Measurements from ENCODE around the gene IL25.

IL25 gene

DNA sequence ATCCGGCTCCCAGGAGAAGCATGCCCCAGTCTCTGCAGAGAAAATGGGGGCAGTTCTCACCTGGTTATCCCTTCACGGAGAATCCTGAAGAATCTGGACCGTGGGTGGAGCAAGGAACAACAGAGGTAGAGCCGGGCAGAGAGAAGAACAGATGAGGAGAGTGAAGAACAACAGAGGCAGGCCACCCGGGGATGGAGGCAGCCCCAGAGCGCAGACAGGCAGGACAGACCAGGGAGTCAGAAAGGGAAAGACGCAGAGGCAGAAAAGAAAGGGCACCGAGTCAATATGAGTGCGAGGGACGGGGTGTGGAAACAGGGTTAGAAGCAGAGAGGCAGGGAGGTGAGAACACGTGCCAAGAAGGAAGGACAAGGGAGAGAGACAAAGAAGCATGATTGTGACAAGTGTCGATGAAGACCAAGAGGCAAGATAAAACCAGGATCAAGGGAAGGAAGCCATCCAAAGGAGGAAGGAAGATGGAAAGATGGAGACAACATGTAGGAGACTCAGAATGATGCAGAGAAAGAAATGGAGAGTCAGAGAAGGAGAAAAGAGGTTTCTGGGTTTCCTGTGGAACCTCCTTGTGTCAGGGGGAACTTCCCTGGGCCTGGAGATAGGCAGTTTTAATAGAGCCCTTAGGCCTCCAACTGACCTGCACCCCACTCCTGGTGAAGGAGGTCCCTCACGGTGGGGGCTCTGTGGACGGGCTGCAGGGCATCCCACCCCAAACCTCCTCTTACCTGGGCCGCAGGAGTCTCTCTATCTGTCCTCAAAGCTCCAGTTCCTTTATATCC, 35.1 kb downstream of the IL25 start, which contains the start of gene MYH6:
Gene MYH6 (minus strand): TSS at position 758 of the 791 bp plus-strand sequence. CDS start 1,050 bp downstream, outside the sequence.
- TF ChIP-seq POLR2A (IDR thresholded peaks at IDR 0.05; ENCODE audit: low read depth, low read length) (no peak), TAF1 (IDR thresholded peaks at IDR 0.05; ENCODE audit: borderline replicate concordance, low read depth, low read length) (no peak), POLR2AphosphoS5 (IDR thresholded peaks at IDR 0.05; ENCODE audit: low read depth, low read length) (no peak)
- FAIRE-seq = no peak

DNA sequence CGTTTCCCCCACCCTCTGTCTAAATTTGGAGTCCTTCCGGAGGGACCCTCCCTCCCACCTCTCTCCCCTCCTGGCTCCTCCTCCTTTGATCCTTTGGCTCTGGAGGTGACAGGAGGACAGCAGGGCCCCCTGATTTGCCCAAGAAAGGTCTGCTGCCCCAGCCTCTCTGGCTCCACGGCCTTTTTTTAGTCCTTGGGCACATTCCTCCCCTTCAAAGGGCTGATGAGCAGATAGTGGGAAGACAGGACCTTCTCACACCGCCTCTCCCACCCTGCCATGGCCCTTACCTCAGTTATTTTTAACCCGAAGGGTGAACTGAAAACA, 35.7 kb downstream of the IL25 start:
- DNase-seq (ENCODE audit: insufficient read length) (no peak), FAIRE-seq (no peak)
- TF ChIP-seq POLR2AphosphoS5 (IDR thresholded peaks at IDR 0.05; ENCODE audit: low read depth, low read length) (no peak), TAF1 (IDR thresholded peaks at IDR 0.05; ENCODE audit: borderline replicate concordance, low read depth, low read length) (no peak), POLR2A (IDR thresholded peaks at IDR 0.05; ENCODE audit: low read depth, low read length) (no peak)

More for the DNA sequence above, 35.1 kb downstream of the IL25 start, which contains the start of gene MYH6:
- no peak for DNase-seq (ENCODE audit: insufficient read length)

DNA sequence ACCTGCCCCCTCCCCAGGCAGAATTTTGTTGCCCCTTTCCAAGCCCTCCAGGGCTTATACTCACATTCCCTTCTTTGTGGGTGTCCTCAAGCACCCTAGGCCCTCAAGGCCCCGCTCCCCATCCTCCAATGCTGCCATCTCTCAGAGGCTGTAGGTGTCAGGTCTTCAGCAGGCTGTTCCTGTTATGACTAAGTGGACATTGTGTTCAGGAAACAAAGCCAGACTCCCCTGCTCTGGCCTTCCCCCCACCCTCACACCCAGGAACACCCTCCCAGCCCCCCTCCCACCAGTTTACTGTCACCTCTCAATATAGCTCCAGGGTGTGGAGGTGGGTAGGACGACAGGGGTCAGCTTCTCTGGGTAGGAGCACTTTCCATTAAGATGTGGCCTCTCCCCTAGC, 36.9 kb downstream of the IL25 start:
- peak; percentile 48 for DNase-seq (ENCODE audit: insufficient read length)
- FAIRE-seq = no peak
- TF ChIP-seq TAF1 (IDR thresholded peaks at IDR 0.05; ENCODE audit: borderline replicate concordance, low read depth, low read length) = no peak
- TF ChIP-seq POLR2AphosphoS5 (IDR thresholded peaks at IDR 0.05; ENCODE audit: low read depth, low read length) = no peak
- TF ChIP-seq POLR2A (IDR thresholded peaks at IDR 0.05; ENCODE audit: low read depth, low read length) = no peak

DNA sequence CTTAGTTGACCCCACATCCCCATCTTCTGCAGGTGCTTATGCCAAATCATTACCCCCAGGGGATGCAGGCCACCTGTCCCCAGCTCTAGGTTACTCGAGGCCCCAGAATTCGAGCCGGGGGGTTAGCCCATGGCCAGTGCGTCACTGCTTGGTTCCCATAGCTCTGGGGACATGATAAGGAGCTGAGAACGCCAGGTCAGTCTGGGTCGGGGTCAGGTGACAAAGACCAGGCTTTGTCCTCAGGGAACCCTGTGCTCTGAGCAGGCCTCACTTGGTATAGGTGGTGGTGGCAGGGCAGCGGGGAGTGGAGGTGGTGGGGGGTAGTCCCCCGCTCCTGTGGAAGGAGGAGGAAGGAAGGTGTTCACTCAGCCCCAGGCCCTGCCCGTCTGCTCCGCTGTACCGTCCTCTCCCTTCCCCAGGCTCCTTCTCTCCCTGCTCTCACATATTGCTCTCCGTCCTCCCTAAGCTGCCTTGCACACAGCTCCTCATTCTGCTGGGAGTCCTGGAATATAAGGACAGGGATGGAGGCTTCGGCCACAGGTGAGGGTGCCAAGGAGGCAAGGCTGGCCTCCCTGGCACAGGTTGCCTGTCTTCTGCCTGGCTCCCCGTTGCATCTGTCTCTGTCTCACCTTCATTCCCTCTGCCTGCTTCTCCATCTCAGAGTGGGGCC, 37.5 kb downstream of the IL25 start:
- DNase-seq (ENCODE audit: insufficient read length) (no peak), FAIRE-seq (no peak)
- no peak for TF ChIP-seq POLR2A (IDR thresholded peaks at IDR 0.05; ENCODE audit: low read depth, low read length)
- no peak for TF ChIP-seq TAF1 (IDR thresholded peaks at IDR 0.05; ENCODE audit: borderline replicate concordance, low read depth, low read length)
- no peak for TF ChIP-seq POLR2AphosphoS5 (IDR thresholded peaks at IDR 0.05; ENCODE audit: low read depth, low read length)

DNA sequence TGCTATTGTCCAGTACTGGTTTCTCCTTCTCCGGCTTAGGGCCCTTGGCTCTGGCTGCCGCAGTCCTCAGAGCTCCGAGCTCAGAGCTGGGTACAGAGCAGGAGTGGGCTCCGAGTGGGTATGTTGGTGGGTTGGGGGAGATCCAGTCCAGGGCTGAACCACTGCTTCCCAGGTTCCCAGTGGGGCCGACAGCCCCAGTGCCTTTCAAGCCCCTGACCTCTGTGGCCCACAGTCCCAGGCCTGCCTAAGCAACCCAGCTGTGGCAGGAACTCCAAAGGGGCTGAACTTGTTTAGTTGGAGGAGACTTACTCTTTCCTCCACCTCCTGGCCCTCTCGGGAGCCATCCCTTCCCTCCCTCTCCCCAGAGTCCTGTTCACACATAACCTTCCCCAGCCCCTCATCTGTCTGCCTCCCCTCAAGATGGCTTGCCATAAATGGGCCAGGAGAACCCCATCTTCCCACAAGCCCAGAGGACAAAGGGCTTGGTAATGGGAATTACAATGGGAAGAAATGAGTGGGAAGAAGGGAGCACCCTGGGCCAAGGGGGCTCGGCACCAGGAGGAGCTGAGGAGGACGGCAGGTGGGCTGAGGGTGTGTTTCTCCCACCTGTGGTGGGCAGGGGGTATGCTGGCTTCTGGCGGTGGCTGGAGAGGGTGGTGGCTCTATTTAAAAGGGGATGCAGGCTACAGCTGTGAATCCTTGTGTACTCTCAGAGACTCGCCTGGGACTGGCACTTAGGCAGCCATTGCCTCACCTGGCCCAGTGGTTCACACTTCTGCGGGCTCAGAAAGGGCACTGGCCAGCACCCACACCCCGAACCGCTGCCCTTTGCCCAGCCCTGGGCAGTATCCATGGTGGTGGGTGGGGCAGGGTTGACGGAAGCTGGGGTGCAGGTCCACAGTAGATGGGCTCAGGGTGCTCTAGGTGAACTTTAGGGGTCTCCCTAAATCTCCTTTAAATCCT, 39.2 kb downstream of the IL25 start:
- FAIRE-seq (no peak), DNase-seq (ENCODE audit: insufficient read length) (no peak)

DNA sequence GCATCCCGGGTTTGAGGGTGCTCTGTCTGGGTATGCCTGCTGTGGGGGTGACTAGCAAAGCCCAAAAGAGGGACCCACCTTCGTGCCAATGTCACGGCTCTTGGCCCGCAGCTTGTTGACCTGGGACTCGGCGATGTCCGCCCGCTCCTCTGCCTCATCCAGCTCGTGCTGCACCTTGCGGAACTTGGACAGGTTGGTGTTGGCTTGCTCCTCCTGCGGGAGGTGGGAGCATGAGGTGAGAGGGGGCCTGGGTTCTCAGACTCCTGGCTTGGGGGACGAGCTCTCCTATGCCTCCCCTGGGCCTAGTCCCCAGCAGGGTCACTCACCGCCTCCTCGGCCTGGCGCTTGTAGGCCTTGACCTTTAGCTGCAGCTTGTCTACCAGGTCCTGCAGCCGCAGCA, 41.1 kb downstream of the IL25 start:
- FAIRE-seq = no peak
- TF ChIP-seq TAF1 (IDR thresholded peaks at IDR 0.05; ENCODE audit: borderline replicate concordance, low read depth, low read length) (no peak), POLR2AphosphoS5 (IDR thresholded peaks at IDR 0.05; ENCODE audit: low read depth, low read length) (no peak), POLR2A (IDR thresholded peaks at IDR 0.05; ENCODE audit: low read depth, low read length) (no peak)
- no peak for DNase-seq (ENCODE audit: insufficient read length)

More for the DNA sequence above, 39.2 kb downstream of the IL25 start:
- TF ChIP-seq POLR2A (IDR thresholded peaks at IDR 0.05; ENCODE audit: low read depth, low read length) (no peak), POLR2AphosphoS5 (IDR thresholded peaks at IDR 0.05; ENCODE audit: low read depth, low read length) (no peak), TAF1 (IDR thresholded peaks at IDR 0.05; ENCODE audit: borderline replicate concordance, low read depth, low read length) (no peak)

GRCh38 chr14:23414254-23414653, 41.6 kb downstream of the IL25 start:
- no peak for DNase-seq (ENCODE audit: insufficient read length)
- TF ChIP-seq POLR2A (IDR thresholded peaks at IDR 0.05; ENCODE audit: low read depth, low read length) (no peak), TAF1 (IDR thresholded peaks at IDR 0.05; ENCODE audit: borderline replicate concordance, low read depth, low read length) (no peak), POLR2AphosphoS5 (IDR thresholded peaks at IDR 0.05; ENCODE audit: low read depth, low read length) (no peak)
- no peak for FAIRE-seq

DNA sequence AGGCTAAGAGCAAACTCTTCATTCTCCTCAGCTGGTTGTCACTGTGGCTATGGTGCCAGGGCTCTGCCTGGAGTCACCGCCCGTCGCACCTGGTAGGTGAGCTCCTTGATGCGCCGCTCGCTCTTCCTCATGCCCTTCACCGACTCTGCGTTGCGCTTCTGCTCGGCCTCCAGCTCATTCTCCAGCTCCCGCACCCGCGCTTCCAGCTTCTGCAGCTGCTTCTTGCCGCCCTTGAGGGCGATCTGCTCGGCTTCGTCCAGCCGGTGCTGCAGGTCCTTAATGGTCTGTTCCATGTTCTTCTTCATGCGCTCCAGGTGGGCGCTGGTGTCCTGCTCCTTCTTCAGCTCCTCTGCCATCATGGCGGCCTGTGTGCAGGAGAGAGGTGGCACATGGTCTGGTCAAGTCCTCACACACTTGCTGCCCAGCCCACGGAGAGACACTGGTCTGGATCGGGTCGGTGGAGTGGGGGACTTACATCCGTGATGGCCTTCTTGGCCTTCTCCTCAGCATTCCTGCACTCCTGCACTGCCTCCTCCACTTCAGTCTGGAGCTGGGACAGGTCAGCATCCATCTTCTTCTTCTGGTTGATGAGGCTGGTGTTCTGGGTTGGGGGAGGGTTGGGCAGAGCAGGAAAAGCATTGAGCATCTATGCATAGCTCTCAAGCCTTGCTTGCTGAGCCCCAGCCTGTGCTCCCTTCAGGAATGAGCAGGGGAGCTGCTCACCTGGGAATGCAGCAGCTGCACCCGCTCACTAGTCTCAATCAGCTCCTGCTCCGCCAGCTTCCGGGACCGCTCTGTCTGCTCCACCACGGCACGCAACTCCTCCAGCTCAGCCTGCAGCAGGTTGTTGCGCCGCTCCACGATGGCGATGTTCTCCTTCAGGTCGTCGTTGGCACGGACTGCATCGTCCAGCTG, 42.6 kb downstream of the IL25 start:
- TF ChIP-seq POLR2AphosphoS5 (IDR thresholded peaks at IDR 0.05; ENCODE audit: low read depth, low read length) (no peak), TAF1 (IDR thresholded peaks at IDR 0.05; ENCODE audit: borderline replicate concordance, low read depth, low read length) (no peak), POLR2A (IDR thresholded peaks at IDR 0.05; ENCODE audit: low read depth, low read length) (no peak)
- DNase-seq (ENCODE audit: insufficient read length) = no peak
- no peak for FAIRE-seq

DNA sequence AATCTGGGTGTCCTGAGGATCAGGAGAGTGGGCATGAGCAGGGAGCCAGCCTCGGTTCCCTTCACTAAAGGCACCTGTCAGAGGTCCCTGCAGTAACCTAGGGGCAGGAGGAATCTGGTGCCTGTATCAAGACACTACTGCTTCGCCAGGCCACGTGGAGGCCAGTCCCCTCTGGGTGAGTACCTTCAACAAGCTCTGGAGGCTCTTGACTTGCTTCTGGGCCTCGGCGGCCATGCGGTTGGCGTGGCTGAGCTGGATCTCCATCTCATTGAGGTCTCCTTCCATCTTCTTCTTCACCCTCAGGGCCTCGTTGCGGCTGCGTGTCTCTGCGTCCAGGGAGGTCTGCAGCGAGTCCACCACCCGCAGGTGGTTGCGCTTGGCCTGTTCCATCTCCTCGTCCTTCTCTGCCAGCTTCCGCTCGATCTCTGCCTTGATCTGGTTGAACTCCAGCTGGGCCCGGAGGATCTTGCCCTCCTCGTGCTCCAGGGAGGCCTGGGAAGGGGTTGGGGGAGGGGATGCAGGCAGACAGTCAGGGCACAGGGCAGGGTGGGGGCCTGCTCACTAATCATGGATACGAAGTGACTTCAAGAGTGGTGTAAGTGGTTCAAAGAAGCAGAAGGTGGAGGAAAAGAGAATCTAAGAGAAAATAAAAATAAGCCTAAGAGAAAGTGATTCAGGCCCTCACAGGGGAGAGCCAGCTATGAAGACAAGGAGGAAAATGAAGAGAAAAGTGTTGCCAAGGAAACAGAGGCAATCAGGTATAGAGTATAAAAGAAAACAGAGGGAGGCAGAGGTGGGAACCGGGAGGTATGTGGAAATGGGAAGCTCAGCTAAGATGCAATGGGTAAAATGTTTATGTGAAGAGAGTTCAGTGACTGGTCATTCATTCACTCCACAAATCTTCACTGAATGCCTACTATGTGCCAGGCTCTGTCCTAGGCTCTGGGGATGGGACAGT, 43.5 kb downstream of the IL25 start:
- TF ChIP-seq POLR2AphosphoS5 (IDR thresholded peaks at IDR 0.05; ENCODE audit: low read depth, low read length) = no peak
- TF ChIP-seq POLR2A (IDR thresholded peaks at IDR 0.05; ENCODE audit: low read depth, low read length) = no peak
- TF ChIP-seq TAF1 (IDR thresholded peaks at IDR 0.05; ENCODE audit: borderline replicate concordance, low read depth, low read length) = no peak
- DNase-seq (ENCODE audit: insufficient read length) = no peak
- FAIRE-seq = no peak
